GM12878 (cell line): Measurements from ENCODE around the gene CCDC9.

Experiments
- ATF7 ChIP-seq: fragments of 450-650 bp; IDR thresholded peaks from 2 replicates; pipeline ENCODE4 v1.6.1; 2016; ENCODE audit warnings: low read depth, mild to moderate bottlenecking
- BMI1 ChIP-seq: fragments of 450-650 bp; IDR thresholded peaks from 2 replicates; pipeline ENCODE4 v1.6.1; 2016; ENCODE audit warnings: mild to moderate bottlenecking, moderate library complexity, borderline replicate concordance
- ESRRA ChIP-seq: IDR thresholded peaks from 2 replicates; pipeline ENCODE4 v1.6.1; 2012; ENCODE audit warnings: mild to moderate bottlenecking, low read length, improper control_type of control experiment
- NFIC ChIP-seq: IDR thresholded peaks from 2 replicates; pipeline ENCODE4 v1.6.1; 2012; ENCODE audit warnings: low read depth, mild to moderate bottlenecking, inconsistent platforms, low read length, moderate library complexity
- POLR2A ChIP-seq: IDR thresholded peaks from 2 replicates; pipeline ENCODE4 v1.6.1; 2011; ENCODE audit warnings: low read depth, mild to moderate bottlenecking, low read length
- POU2F2 ChIP-seq: IDR thresholded peaks from 3 replicates; pipeline ENCODE4 v1.6.1; 2011; ENCODE audit warnings: low read depth, mild to moderate bottlenecking, low read length, borderline replicate concordance
- TF ChIP-seq, protein P1 (sequence below): fragments of 450-650 bp; IDR thresholded peaks from 2 replicates; pipeline ENCODE4 v1.6.1; 2018; ENCODE audit warnings: mild to moderate bottlenecking, low read depth, moderate library complexity; ENCODE audit not compliant: partially characterized antibody

DNA sequence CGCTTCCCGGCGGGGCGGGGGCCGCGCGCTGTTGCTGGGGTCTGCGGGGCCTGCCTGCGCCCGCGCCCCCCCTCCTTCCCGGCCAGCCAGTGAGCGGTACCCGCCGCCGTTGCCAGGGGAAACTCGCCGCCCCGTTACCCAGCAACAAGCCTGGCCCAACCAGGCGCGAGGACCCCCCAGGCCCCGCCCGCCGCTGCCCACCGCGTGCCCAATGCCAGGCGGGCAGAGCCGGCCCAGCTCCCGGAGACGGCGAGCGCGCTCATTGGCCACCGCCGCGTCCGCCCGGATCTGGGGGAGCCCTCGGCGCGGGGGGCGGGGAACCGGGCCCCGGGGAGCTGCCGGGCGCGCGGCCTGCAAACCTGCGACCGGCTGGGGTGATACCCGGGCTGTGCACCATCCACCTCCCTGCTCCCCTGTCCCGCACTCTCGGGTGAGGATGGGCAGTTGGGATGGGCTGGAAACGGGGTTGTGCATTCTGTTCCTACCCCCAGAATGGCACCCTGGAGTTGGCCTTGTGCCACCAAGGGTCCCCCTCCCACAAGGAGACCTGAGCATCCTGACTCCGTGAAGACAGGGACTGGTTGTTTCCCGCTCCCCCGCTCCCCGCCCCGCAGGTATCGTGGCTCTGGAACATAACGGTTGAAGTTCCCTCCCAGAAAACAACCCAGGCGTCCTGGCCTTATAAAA lies 16.6 kb upstream of the CCDC9 start:
- TF ChIP-seq POLR2A (no peak), ATF7 (no peak), ESRRA (no peak), NFIC (no peak), POU2F2 (no peak), BMI1 (no peak)
- TF ChIP-seq, protein P1, sequence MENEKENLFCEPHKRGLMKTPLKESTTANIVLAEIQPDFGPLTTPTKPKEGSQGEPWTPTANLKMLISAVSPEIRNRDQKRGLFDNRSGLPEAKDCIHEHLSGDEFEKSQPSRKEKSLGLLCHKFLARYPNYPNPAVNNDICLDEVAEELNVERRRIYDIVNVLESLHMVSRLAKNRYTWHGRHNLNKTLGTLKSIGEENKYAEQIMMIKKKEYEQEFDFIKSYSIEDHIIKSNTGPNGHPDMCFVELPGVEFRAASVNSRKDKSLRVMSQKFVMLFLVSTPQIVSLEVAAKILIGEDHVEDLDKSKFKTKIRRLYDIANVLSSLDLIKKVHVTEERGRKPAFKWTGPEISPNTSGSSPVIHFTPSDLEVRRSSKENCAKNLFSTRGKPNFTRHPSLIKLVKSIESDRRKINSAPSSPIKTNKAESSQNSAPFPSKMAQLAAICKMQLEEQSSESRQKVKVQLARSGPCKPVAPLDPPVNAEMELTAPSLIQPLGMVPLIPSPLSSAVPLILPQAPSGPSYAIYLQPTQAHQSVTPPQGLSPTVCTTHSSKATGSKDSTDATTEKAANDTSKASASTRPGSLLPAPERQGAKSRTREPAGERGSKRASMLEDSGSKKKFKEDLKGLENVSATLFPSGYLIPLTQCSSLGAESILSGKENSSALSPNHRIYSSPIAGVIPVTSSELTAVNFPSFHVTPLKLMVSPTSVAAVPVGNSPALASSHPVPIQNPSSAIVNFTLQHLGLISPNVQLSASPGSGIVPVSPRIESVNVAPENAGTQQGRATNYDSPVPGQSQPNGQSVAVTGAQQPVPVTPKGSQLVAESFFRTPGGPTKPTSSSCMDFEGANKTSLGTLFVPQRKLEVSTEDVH: no peak
